ENCODE measurements around the gene JUP.

- TF ChIP-seq TAF1 (IDR thresholded peaks at IDR 0.05; ENCODE audit: borderline replicate concordance, insufficient read depth, low read length) = no peak
- no peak for TF ChIP-seq POLR2AphosphoS5 (IDR thresholded peaks at IDR 0.05; ENCODE audit: low read depth, low read length)
- TF ChIP-seq REST (IDR thresholded peaks at IDR 0.05; ENCODE audit: insufficient read depth in 1 of 2, low read depth in 2 of 2, low read length in 2 of 2) = no peak
These were observed 668 bp downstream of the JUP start for GRCh38 chr17:41785859-41786226.

All from PFSK-1 (cell line).